GM20431 (cell line): ENCODE results near the gene NUSAP1.
"Not testable (repeated sequence)": the region's sequence is repeated elsewhere in the genome, so short reads cannot be mapped to it uniquely, and the experiment has no call there.

ENCODE experiments used
- in situ Hi-C: fragments of 300-500 bp; cut with MseI, MboI; formaldehyde crosslinking; loops from one replicate; pipeline ENCODE4 v1.15.0; 2020; ENCODE audit warnings: low sequenced_read_pairs; ENCODE audit not compliant: unreplicated experiment

NUSAP1 gene

GRCh38 chr15:41332194-41333025 is at the start of gene NUSAP1, which contains the start of gene OIP5:
TSS of gene NUSAP1 (plus strand) at chr15:41332881. CDS start at chr15:41332958, 77 bp downstream.
TSS of gene OIP5 (minus strand) at chr15:41332591. CDS start at chr15:41332561, 30 bp downstream.
- in situ Hi-C loops: no loop called here

- in situ Hi-C loops: not testable (repeated sequence)
These were observed 49.6 kb upstream of the NUSAP1 start for GRCh38 chr15:41282980-41283652.

- in situ Hi-C loops: no loop called here
These were observed 48.8 kb upstream of the NUSAP1 start for GRCh38 chr15:41283653-41284426.

GRCh38 chr15:41284427-41285177 is 48.1 kb upstream of the NUSAP1 start:
- in situ Hi-C loops: no loop called here

GRCh38 chr15:41285285-41285684 is 47.4 kb upstream of the NUSAP1 start:
- in situ Hi-C loops: no loop called here

GRCh38 chr15:41286665-41287333 is 45.9 kb upstream of the NUSAP1 start:
- in situ Hi-C loops: no loop called here

- in situ Hi-C loops: no loop called here
These were observed 44.2 kb upstream of the NUSAP1 start for GRCh38 chr15:41288464-41288863.

GRCh38 chr15:41289953-41290352 is 42.7 kb upstream of the NUSAP1 start:
- in situ Hi-C loops: no loop called here

- in situ Hi-C loops: no loop called here
These were observed 41.5 kb upstream of the NUSAP1 start for GRCh38 chr15:41291065-41291631.

- in situ Hi-C loops: no loop called here
These were observed 40.2 kb upstream of the NUSAP1 start for GRCh38 chr15:41292521-41292920.

GRCh38 chr15:41301139-41301538 is 31.5 kb upstream of the NUSAP1 start:
- in situ Hi-C loops: not testable (repeated sequence)

- in situ Hi-C loops: no loop called here
These were observed 31.1 kb upstream of the NUSAP1 start for GRCh38 chr15:41301587-41301986.

- in situ Hi-C loops: no loop called here
These were observed 28.4 kb upstream of the NUSAP1 start for GRCh38 chr15:41304149-41304770.

- in situ Hi-C loops: no loop called here
These were observed 25.0 kb upstream of the NUSAP1 start for GRCh38 chr15:41307679-41308078.

- in situ Hi-C loops: no loop called here
These were observed 23.3 kb upstream of the NUSAP1 start for GRCh38 chr15:41309226-41309905.

- in situ Hi-C loops: not testable (repeated sequence)
These were observed 11.8 kb upstream of the NUSAP1 start for GRCh38 chr15:41320805-41321330.

- in situ Hi-C loops: no loop called here
These were observed 9.1 kb upstream of the NUSAP1 start for GRCh38 chr15:41323611-41324010.

GRCh38 chr15:41331281-41331680 is 1.4 kb upstream of the NUSAP1 start:
- in situ Hi-C loops: no loop called here
